ENCODE data around the gene HERPUD2. TPM values are rescaled to one million over a fixed set of nuclear protein-coding genes. Genes with fewer than 3 reads are reported as not detected.

The HERPUD2 gene
- total and polyA plus RNA-seq, 2 of the 4 experiments (the other 2 are of a cell fraction), result 22.2 to 27.2 TPM

- ChIA-PET CTCF (no interaction called here), POLR2A (ENCODE audit: unreplicated experiment) (interaction anchor here (1.2 kb wide), 1 partner anchor 10 kb away, joined by 3 read pairs; no protein-coding TSS in a partner anchor)
- no peak overlapping the region for H3K56ac ChIP-seq (ENCODE audit: extremely low read depth, insufficient read depth, low read length)
- H4K5ac ChIP-seq (ENCODE audit: low read depth, low read length), result no peak overlapping the region
- BruUV-seq (replicated peaks), result no TSS peak
- H2BK5ac ChIP-seq (ENCODE audit: low read depth, low read length, poor library complexity, severe bottlenecking), result no peak overlapping the region
- no peak overlapping the region for H2AK5ac ChIP-seq (ENCODE audit: low read depth, low read length)
- no peak overlapping the region for H2AK9ac ChIP-seq (replicated peaks; ENCODE audit: low read depth, low read length, poor library complexity)
- no peak overlapping the region for H3K27ac ChIP-seq (ENCODE audit: insufficient read depth, low read length)
- H3K9me1 ChIP-seq (ENCODE audit: insufficient read depth, low read length), result 0 out of 2 replicates have a peak, but pooled peaks cover 3% of the 10 kb centered on the region
- intact Hi-C loops (cut with micrococcal nuclease), result no loop called here
- WGBS, 2 experiments (ENCODE audit: extremely low coverage in 2 of 2, insufficient read length in 1 of 2), result no CpG with 5 or more reads among the region's 1 CpG
- no peaks in the 10 kb centered on the region for H3K27me3 ChIP-seq (ENCODE audit: control insufficient read depth, insufficient read depth, low read length)
- no peak overlapping the region for H3K9ac ChIP-seq (ENCODE audit: low read depth, low read length)
- ATAC-seq (ENCODE audit: low read depth) (no peak), DNase-seq (no peak)
- H2BK120ac ChIP-seq (ENCODE audit: low read depth, low read length), result no peak overlapping the region
- H4K20me1 ChIP-seq (ENCODE audit: insufficient read depth, low read length), result peaks cover 26% of the 10 kb centered on the region; the same call in 1 of the 2 replicates
- H4K8ac ChIP-seq (ENCODE audit: low read depth in 2 of 2, low read length in 2 of 2), result no peak overlapping the region
- no peak overlapping the region for H2BK20ac ChIP-seq (ENCODE audit: low read depth, low read length)
- H3K36me3 ChIP-seq (ENCODE audit: control insufficient read depth, insufficient read depth, low read length), result no peaks in the 10 kb centered on the region
- no peak overlapping the region for H2BK15ac ChIP-seq (ENCODE audit: low read depth, low read length)
- no peaks in the 10 kb centered on the region for H3K9me3 ChIP-seq (ENCODE audit: control insufficient read depth, insufficient read depth, low read length)
- peaks cover 25 to 44% of the 10 kb centered on the region in 2 experiments for H3K79me1 ChIP-seq (ENCODE audit: low read depth in 1 of 2, low read length in 2 of 2)
- no peak overlapping the region for H3K4me3 ChIP-seq (ENCODE audit: insufficient read depth, low read depth, low read length)
- no peak overlapping the region for H3K4ac ChIP-seq (ENCODE audit: low read depth, low read length)
- TF ChIP-seq NFE2L2 (IDR thresholded peaks at IDR 0.05; ENCODE audit: low read depth, low read length), result no peak
- TF ChIP-seq RAD21 (IDR thresholded peaks at IDR 0.05; ENCODE audit: low read length), result no peak
- TF ChIP-seq CHD1 (IDR thresholded peaks at IDR 0.05; ENCODE audit: low read depth, low read length), result no peak
- TF ChIP-seq MAFK (IDR thresholded peaks at IDR 0.05; ENCODE audit: low read depth, low read length), result no peak
- no peak for TF ChIP-seq CEBPB (IDR thresholded peaks at IDR 0.05; ENCODE audit: low read depth, low read length)
- no peak for TF ChIP-seq MXI1 (IDR thresholded peaks at IDR 0.05; ENCODE audit: borderline replicate concordance, low read depth, low read length)
- TF ChIP-seq POLR2A (IDR thresholded peaks at IDR 0.05; ENCODE audit: low read depth, low read length), result no peak
- no peak for TF ChIP-seq MAZ (IDR thresholded peaks at IDR 0.05; ENCODE audit: borderline replicate concordance, low read depth, low read length)
- TF ChIP-seq FOS (IDR thresholded peaks at IDR 0.05; ENCODE audit: low read depth, low read length), result no peak
- no peak for TF ChIP-seq SMC3 (IDR thresholded peaks at IDR 0.05; ENCODE audit: low read depth, low read length)
- no peak for TF ChIP-seq CTCF (conservative IDR thresholded peaks at IDR 0.05; ENCODE audit: low read depth, low read length)
- TF ChIP-seq USF2 (IDR thresholded peaks at IDR 0.05; ENCODE audit: low read depth, low read length), result no peak
- TF ChIP-seq RFX5 (IDR thresholded peaks at IDR 0.05; ENCODE audit: low read depth, low read length), result no peak
- no peak for TF ChIP-seq ELK1 (IDR thresholded peaks at IDR 0.05; ENCODE audit: borderline replicate concordance, low read depth, low read length)
- TF ChIP-seq RCOR1 (IDR thresholded peaks at IDR 0.05; ENCODE audit: insufficient replicate concordance, low read length), result no peak
- no peak for TF ChIP-seq BHLHE40 (IDR thresholded peaks at IDR 0.05; ENCODE audit: low read depth, low read length)
- in situ Hi-C loops (cut with MboI; ENCODE audit: low sequenced_read_pairs), result no loop called here
- H3K18ac ChIP-seq (ENCODE audit: low read depth, low read length), result no peak overlapping the region
- no peak overlapping the region for H2AFZ ChIP-seq (replicated peaks; ENCODE audit: low read length, poor library complexity)
- H4K91ac ChIP-seq (ENCODE audit: insufficient read depth, low read depth, low read length), result no peak overlapping the region
- H3K23ac ChIP-seq (ENCODE audit: low read depth, low read length), result no peak overlapping the region
- H3K4me2 ChIP-seq (ENCODE audit: low read depth, low read length), result no peak overlapping the region
- no peaks in the 10 kb centered on the region for H3K4me1 ChIP-seq (ENCODE audit: control insufficient read depth, insufficient read depth, low read length)
- dilution Hi-C loops (cut with HindIII; ENCODE audit: low sequenced_read_pairs, unreplicated experiment), result no loop called here
- H3K14ac ChIP-seq (replicated peaks; ENCODE audit: low read depth, low read length), result no peak overlapping the region
Measured at GRCh38 chr7:35676211-35676610, 18.7 kb downstream of the HERPUD2 start.
